OCI-LY3 (cell line): ENCODE data around the gene PHKB.
A peak's percentile ranks its signal among the peaks of the same experiment; 100 is the strongest.

ENCODE experiments used
- H2AFZ ChIP-seq: fragments of 200-600, 300-600 bp; shearing (Covaris generic); 2 replicates; pipeline ENCODE4 v1.6.0; 2014; ENCODE audit warnings: antibody characterized with exemption, low read depth, low read length
- H3K27ac ChIP-seq: fragments of 200-600, 300-600 bp; sonication (generic); 2 replicates; pipeline ENCODE4 v1.5.1; 2014; ENCODE audit warnings: mild to moderate bottlenecking, low read length, moderate library complexity, mixed read lengths
- H3K27me3 ChIP-seq: fragments of 200-600, 300-600 bp; sonication (generic); 2 replicates; pipeline ENCODE4 v1.6.1; 2014; ENCODE audit warnings: low read depth, low read length, mixed read lengths
- H3K36me3 ChIP-seq: fragments of 200-600, 300-600 bp; sonication (generic); replicated peaks from 2 replicates; pipeline ENCODE3; 2014; ENCODE audit warnings: low read depth, low read length, mixed read lengths
- H3K4me1 ChIP-seq: fragments of 300-600, 200-600 bp; sonication (generic); 2 replicates; pipeline ENCODE4 v1.6.1; 2014; ENCODE audit warnings: low read length, mixed read lengths
- H3K4me2 ChIP-seq: fragments of 200-600, 300-600 bp; sonication (generic); 2 replicates; pipeline ENCODE4 v1.6.1; 2014; ENCODE audit warnings: low read length, mixed read lengths
- H3K4me3 ChIP-seq: fragments of 300-600, 200-600 bp; sonication (generic); 2 replicates; pipeline ENCODE4 v1.5.1; 2014; ENCODE audit warnings: antibody characterized with exemption, mild to moderate bottlenecking, low read length, moderate library complexity
- H3K79me2 ChIP-seq: fragments of 300-600, 200-600 bp; shearing (Covaris generic); 2 replicates; pipeline ENCODE4 v1.6.1; 2014; ENCODE audit warnings: mild to moderate bottlenecking, low read length, mixed read lengths
- H3K9ac ChIP-seq: fragments of 300-600, 200-600 bp; shearing (Covaris generic); 2 replicates; pipeline ENCODE4 v1.6.0; 2014; ENCODE audit warnings: mild to moderate bottlenecking, low read length, moderate library complexity
- H3K9me3 ChIP-seq: fragments of 200-600, 300-600 bp; shearing (Covaris generic); 2 replicates; pipeline ENCODE4 v1.6.1; 2014; ENCODE audit warnings: low read length, mixed read lengths; ENCODE audit not compliant: insufficient read depth
- H4K20me1 ChIP-seq: fragments of 200-600, 300-600 bp; sonication (generic); 2 replicates; pipeline ENCODE4 v1.6.1; 2016; ENCODE audit warnings: low read length, mixed read lengths; ENCODE audit not compliant: insufficient read depth
- EZH2phosphoT487 ChIP-seq: fragments of 200-600 bp; shearing (Covaris generic); IDR thresholded peaks from 2 replicates; pipeline ENCODE4 v1.6.1; 2018; ENCODE audit warnings: antibody characterized with exemption, mixed run types, low read depth
- TF ChIP-seq, protein P1 (sequence below): fragments of 200-600, 300-600 bp; sonication (generic); IDR thresholded peaks from 2 replicates; pipeline ENCODE4 v1.5.1; 2014; ENCODE audit warnings: antibody characterized with exemption, low read length, low read depth

The PHKB gene

GRCh38 chr16:47483616-47484015, 22.5 kb downstream of the PHKB start:
- H3K4me2 ChIP-seq: no peak overlapping the region
- H2AFZ ChIP-seq: no peak overlapping the region
- no peak overlapping the region for H3K27ac ChIP-seq
- no peak overlapping the region for H3K4me3 ChIP-seq
- no peak for TF ChIP-seq EZH2phosphoT487
- TF ChIP-seq, protein P1, sequence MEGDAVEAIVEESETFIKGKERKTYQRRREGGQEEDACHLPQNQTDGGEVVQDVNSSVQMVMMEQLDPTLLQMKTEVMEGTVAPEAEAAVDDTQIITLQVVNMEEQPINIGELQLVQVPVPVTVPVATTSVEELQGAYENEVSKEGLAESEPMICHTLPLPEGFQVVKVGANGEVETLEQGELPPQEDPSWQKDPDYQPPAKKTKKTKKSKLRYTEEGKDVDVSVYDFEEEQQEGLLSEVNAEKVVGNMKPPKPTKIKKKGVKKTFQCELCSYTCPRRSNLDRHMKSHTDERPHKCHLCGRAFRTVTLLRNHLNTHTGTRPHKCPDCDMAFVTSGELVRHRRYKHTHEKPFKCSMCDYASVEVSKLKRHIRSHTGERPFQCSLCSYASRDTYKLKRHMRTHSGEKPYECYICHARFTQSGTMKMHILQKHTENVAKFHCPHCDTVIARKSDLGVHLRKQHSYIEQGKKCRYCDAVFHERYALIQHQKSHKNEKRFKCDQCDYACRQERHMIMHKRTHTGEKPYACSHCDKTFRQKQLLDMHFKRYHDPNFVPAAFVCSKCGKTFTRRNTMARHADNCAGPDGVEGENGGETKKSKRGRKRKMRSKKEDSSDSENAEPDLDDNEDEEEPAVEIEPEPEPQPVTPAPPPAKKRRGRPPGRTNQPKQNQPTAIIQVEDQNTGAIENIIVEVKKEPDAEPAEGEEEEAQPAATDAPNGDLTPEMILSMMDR: no peak
- H4K20me1 ChIP-seq: no peaks in the 10 kb centered on the region
- H3K9ac ChIP-seq: no peak overlapping the region
- H3K36me3 ChIP-seq: no peaks in the 10 kb centered on the region
- peaks cover 33% of the 10 kb centered on the region for H3K4me1 ChIP-seq
- no peaks in the 10 kb centered on the region for H3K27me3 ChIP-seq
- H3K9me3 ChIP-seq: no peaks in the 10 kb centered on the region
- peaks cover 3% of the 10 kb centered on the region; the same call in 1 of the 2 replicates for H3K79me2 ChIP-seq

GRCh38 chr16:47486856-47487255, 25.7 kb downstream of the PHKB start:
- no peaks in the 10 kb centered on the region for H3K9me3 ChIP-seq
- H3K27me3 ChIP-seq: no peaks in the 10 kb centered on the region
- peaks cover 31% of the 10 kb centered on the region for H3K4me1 ChIP-seq
- no peaks in the 10 kb centered on the region for H3K36me3 ChIP-seq
- no peak for TF ChIP-seq EZH2phosphoT487
- TF ChIP-seq, protein P1: no peak
- peak overlapping the region; percentile 29; the same call in 1 of the 2 replicates for H3K27ac ChIP-seq
- 0 out of 2 replicates have a peak overlapping the region, but pooled peaks have one; percentile 17 for H3K4me3 ChIP-seq
- no peaks in the 10 kb centered on the region for H4K20me1 ChIP-seq
- peaks cover 14% of the 10 kb centered on the region; the same call in 1 of the 2 replicates for H3K79me2 ChIP-seq
- H3K4me2 ChIP-seq: peak overlapping the region; percentile 51
- H2AFZ ChIP-seq: no peak overlapping the region
- H3K9ac ChIP-seq: no peak overlapping the region

- no peak overlapping the region for H3K9ac ChIP-seq
- H3K4me1 ChIP-seq: peaks cover 41% of the 10 kb centered on the region
- no peak overlapping the region for H3K4me2 ChIP-seq
- H4K20me1 ChIP-seq: no peaks in the 10 kb centered on the region
- H3K9me3 ChIP-seq: no peaks in the 10 kb centered on the region
- no peaks in the 10 kb centered on the region for H3K27me3 ChIP-seq
- TF ChIP-seq, protein P1: no peak
- H3K79me2 ChIP-seq: peaks cover 14% of the 10 kb centered on the region; the same call in 1 of the 2 replicates
- no peak overlapping the region for H3K4me3 ChIP-seq
- H3K36me3 ChIP-seq: no peaks in the 10 kb centered on the region
- H2AFZ ChIP-seq: no peak overlapping the region
- no peak overlapping the region for H3K27ac ChIP-seq
These were observed 26.9 kb downstream of the PHKB start for GRCh38 chr16:47488051-47488450.

- Histone ChIP-seq H3K9me3 (no peaks in the 10 kb centered on the region), H3K4me2 (no peak overlapping the region), H3K79me2 (peaks cover 17% of the 10 kb centered on the region; the same call in 1 of the 2 replicates), H4K20me1 (no peaks in the 10 kb centered on the region), H3K27me3 (no peaks in the 10 kb centered on the region), H3K36me3 (no peaks in the 10 kb centered on the region), H3K9ac (no peak overlapping the region), H3K4me1 (peaks cover 58% of the 10 kb centered on the region), H3K27ac (no peak overlapping the region), H2AFZ (no peak overlapping the region), H3K4me3 (no peak overlapping the region)
- TF ChIP-seq EZH2phosphoT487: no peak
- TF ChIP-seq, protein P1: no peak
These were observed 29.3 kb downstream of the PHKB start for GRCh38 chr16:47490471-47490870.
